Measurements from ENCODE around the gene ZP4.

The ZP4 gene

GRCh38 chr1:237834461-237834860, 56.3 kb downstream of the ZP4 start:
- no peak overlapping the region for H3K4me3 ChIP-seq (ENCODE audit: control insufficient read depth, low read depth, low read length)
- no peak for DNase-seq (ENCODE audit: low read depth)
- no peak for TF ChIP-seq CTCF (IDR thresholded peaks at IDR 0.05; ENCODE audit: control insufficient read depth, insufficient read depth, low read depth, low read length, missing control alignments)

- DNase-seq (ENCODE audit: low read depth) = no peak
- no peak for TF ChIP-seq CTCF (IDR thresholded peaks at IDR 0.05; ENCODE audit: control insufficient read depth, insufficient read depth, low read depth, low read length, missing control alignments)
- H3K4me3 ChIP-seq (ENCODE audit: control insufficient read depth, low read depth, low read length) = no peak overlapping the region
These were observed 56.7 kb downstream of the ZP4 start for GRCh38 chr1:237834048-237834447.

GRCh38 chr1:237832858-237833257, 57.9 kb downstream of the ZP4 start:
- TF ChIP-seq CTCF (IDR thresholded peaks at IDR 0.05; ENCODE audit: control insufficient read depth, insufficient read depth, low read depth, low read length, missing control alignments) = no peak
- no peak for DNase-seq (ENCODE audit: low read depth)
- H3K4me3 ChIP-seq (ENCODE audit: control insufficient read depth, low read depth, low read length) = no peak overlapping the region
